HG03064 (cell line): ENCODE data around the gene HSF4.

ENCODE experiments used
- ATAC-seq: cut with Tn5 transposase; IDR thresholded peaks from one replicate; pipeline ENCODE4 v1.9.1; 2021; ENCODE audit warnings: low read depth; ENCODE audit not compliant: unreplicated experiment

HSF4 gene

DNA sequence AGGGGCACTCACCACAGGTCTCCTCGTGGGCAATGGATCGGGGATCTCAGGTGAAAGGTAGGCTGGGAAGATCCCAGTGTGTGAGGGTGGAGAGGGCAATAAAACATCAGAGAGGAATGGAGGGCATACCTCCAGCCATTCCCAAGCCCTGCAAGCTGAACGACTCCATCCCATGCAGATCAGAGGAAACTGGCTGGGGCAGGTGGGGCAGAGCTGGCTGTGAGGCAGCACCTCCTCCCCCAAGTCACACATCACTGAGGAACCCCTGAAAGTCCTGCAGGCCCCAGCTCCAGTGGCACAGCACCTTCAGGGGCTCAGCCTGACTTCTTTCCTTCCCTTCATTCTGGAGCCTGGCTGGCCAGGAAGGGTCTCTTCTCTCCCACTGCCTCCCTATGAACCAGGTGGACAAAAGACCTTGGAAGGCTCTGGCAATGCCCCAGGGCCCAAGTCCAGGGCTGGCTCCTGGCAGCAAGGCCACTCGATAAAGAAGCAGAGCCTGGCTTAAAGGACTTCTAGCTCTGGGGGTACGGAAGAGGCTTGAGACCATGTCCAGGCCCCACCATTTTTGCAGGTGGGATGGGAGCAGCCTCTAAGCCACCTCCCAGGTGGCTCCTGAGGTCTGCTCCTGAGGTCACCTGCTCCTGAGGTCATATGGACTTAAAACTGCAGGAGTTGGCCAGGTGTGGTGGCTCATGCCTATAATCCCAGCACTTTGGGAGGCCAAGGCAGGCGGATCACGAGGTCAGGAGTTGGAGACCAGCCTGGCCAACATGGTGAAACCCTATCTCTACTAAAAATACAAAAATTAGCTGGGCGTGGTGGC is 48.9 kb downstream of the HSF4 start:
- ATAC-seq: no peak

DNA sequence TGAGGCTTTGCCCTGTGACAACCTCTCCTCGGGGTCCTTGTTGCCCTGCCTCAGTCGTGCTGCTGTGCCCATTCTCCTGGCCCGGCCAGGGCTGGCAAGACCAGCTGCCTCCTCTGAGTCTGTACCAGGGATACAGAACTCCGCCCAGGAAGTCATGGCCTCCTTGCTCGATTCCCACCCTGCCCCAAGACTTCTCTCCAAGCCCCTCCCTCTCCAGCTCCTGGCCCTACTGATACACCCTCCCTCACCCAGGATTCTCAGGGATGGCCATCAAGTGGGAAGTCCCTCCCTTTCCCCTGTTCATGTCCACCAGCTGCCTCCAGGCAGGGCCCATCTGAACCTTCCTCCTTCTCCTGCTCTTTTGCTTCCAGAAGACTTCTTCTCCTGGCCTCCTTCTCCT is 51.2 kb downstream of the HSF4 start:
- ATAC-seq: no peak

- ATAC-seq: no peak
Measured at GRCh38 chr16:67216612-67217490, 52.3 kb downstream of the HSF4 start.
